SU-DHL-6 (cell line): ENCODE data around the gene C17orf113.

Experiments used
- H2AFZ ChIP-seq: fragments of 200-600 bp; sonication (generic); 2 replicates; pipeline ENCODE4 v1.6.1; 2014; ENCODE audit warnings: low read depth, mild to moderate bottlenecking, moderate library complexity, mixed read lengths, antibody characterized with exemption, low read length; ENCODE audit not compliant: severe bottlenecking
- H3F3A ChIP-seq: fragments of 200-600 bp; shearing (Covaris generic); 2 replicates; pipeline ENCODE4 v1.6.0; 2016; ENCODE audit warnings: antibody characterized with exemption, mild to moderate bottlenecking; ENCODE audit not compliant: insufficient read depth
- H3K27ac ChIP-seq: fragments of 200-600 bp; sonication (generic); 2 replicates; pipeline ENCODE4 v1.5.1; 2016; ENCODE audit warnings: low read depth, mild to moderate bottlenecking, low read length, moderate library complexity, mixed read lengths
- H3K27me3 ChIP-seq: fragments of 200-600 bp; sonication (generic), shearing (Covaris generic); 2 replicates; pipeline ENCODE4 v1.6.0; 2014; ENCODE audit warnings: mild to moderate bottlenecking, low read length
- H3K36me3 ChIP-seq: fragments of 200-600 bp; sonication (generic); 2 replicates; pipeline ENCODE4 v1.6.1; 2014; ENCODE audit warnings: mild to moderate bottlenecking, low read length, mixed read lengths
- H3K4me2 ChIP-seq: fragments of 300-600, 200-600 bp; shearing (Covaris generic), sonication (generic); 2 replicates; pipeline ENCODE4 v1.6.0; 2014; ENCODE audit warnings: low read length, low read depth, mild to moderate bottlenecking; ENCODE audit not compliant: poor library complexity, severe bottlenecking
- H3K4me3 ChIP-seq: fragments of 200-600 bp; sonication (generic); 2 replicates; pipeline ENCODE4 v1.5.1; 2014; ENCODE audit warnings: antibody characterized with exemption, low read length, mild to moderate bottlenecking, mixed read lengths; ENCODE audit not compliant: insufficient read depth, poor library complexity, severe bottlenecking
- H3K79me2 ChIP-seq: fragments of 200-600 bp; sonication (generic); 2 replicates; pipeline ENCODE4 v1.6.1; 2014; ENCODE audit warnings: mild to moderate bottlenecking, low read length, moderate library complexity; ENCODE audit not compliant: insufficient read depth
- H3K9ac ChIP-seq: fragments of 200-600 bp; sonication (generic); 2 replicates; pipeline ENCODE4 v1.7.0; 2014; ENCODE audit warnings: mild to moderate bottlenecking, low read length
- H3K9me2 ChIP-seq: fragments of 200-600 bp; sonication (generic); replicated peaks from 2 replicates; pipeline ENCODE4 v1.6.1; 2014; ENCODE audit warnings: low read length; ENCODE audit not compliant: insufficient read depth
- H3K9me3 ChIP-seq: fragments of 200-600 bp; sonication (generic); 2 replicates; pipeline ENCODE4 v1.6.1; 2014; ENCODE audit warnings: low read length, mixed read lengths; ENCODE audit not compliant: insufficient read depth
- H4K20me1 ChIP-seq: fragments of 200-600 bp; sonication (generic); 2 replicates; pipeline ENCODE4 v1.6.1; 2014; ENCODE audit warnings: low read depth, mild to moderate bottlenecking, antibody characterized with exemption, low read length, moderate library complexity, mixed read lengths
- EZH2phosphoT487 ChIP-seq: fragments of 200-600 bp; sonication (generic), shearing (Covaris generic); conservative IDR thresholded peaks from 2 replicates; pipeline ENCODE4 v1.6.1; 2018; ENCODE audit warnings: mild to moderate bottlenecking, antibody characterized with exemption, low read length, moderate library complexity, mixed read lengths
- TF ChIP-seq, protein P1 (sequence below): fragments of 200-600 bp; sonication (generic); IDR thresholded peaks from one replicate; pipeline ENCODE4 v1.5.1; 2017; ENCODE audit warnings: antibody characterized with exemption, mild to moderate bottlenecking, low read length, moderate library complexity; ENCODE audit not compliant: insufficient read depth, poor library complexity, severe bottlenecking

C17orf113 gene

DNA sequence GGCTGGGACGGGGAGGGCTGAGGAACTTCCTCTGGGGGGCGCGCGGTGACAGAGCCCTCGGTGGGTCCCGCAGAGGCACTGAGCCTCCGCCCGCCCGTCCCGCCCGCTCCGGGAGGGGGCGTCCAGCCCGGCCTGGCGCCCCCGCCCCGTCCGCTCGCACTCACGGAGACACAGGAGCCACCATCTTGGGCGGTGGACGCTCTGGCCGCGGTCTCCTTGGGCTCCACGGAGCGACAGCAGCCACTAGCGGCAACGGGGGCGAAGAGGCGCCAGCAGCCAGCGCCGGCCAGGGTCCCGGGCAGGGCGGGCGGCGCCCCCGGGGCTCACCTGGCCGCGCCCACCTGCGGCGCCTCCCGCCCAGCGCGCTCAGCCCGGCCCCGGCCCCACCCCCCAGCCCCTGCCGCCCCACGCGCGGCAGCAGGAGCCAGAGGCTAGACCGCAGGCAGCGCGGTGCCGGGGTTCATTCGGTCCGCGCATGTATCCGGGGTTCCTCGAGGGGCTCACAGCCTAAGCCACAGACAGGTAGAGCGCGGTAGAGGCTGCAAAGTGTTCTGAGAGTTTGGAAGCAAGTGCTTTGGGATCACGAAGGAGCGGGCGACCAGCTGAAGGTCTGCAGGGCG, at the start of gene C17orf113:
Gene C17orf113, minus strand, starts transcription at position 209 of the 620 bp plus-strand sequence. CDS start 7,225 bp downstream, outside the sequence.
- TF ChIP-seq EZH2phosphoT487, result no peak
- TF ChIP-seq, protein P1, sequence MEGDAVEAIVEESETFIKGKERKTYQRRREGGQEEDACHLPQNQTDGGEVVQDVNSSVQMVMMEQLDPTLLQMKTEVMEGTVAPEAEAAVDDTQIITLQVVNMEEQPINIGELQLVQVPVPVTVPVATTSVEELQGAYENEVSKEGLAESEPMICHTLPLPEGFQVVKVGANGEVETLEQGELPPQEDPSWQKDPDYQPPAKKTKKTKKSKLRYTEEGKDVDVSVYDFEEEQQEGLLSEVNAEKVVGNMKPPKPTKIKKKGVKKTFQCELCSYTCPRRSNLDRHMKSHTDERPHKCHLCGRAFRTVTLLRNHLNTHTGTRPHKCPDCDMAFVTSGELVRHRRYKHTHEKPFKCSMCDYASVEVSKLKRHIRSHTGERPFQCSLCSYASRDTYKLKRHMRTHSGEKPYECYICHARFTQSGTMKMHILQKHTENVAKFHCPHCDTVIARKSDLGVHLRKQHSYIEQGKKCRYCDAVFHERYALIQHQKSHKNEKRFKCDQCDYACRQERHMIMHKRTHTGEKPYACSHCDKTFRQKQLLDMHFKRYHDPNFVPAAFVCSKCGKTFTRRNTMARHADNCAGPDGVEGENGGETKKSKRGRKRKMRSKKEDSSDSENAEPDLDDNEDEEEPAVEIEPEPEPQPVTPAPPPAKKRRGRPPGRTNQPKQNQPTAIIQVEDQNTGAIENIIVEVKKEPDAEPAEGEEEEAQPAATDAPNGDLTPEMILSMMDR, result no peak
- Histone ChIP-seq H3K4me3 (no peak within 1 kb of the TSS), H3K9me2 (no peaks in the 10 kb centered on the region), H3K27me3 (no peaks in the 10 kb centered on the region), H3K27ac (no peak within 1 kb of the TSS), H3F3A (no peaks in the 10 kb centered on the region), H3K79me2 (no peaks in the 10 kb centered on the region), H3K4me2 (peak within 1 kb of the TSS; percentile 28), H3K9me3 (no peaks in the 10 kb centered on the region), H3K9ac (no peak within 1 kb of the TSS), H2AFZ (no peak within 1 kb of the TSS), H3K36me3 (no peaks in the 10 kb centered on the region), H4K20me1 (no peaks in the 10 kb centered on the region)

DNA sequence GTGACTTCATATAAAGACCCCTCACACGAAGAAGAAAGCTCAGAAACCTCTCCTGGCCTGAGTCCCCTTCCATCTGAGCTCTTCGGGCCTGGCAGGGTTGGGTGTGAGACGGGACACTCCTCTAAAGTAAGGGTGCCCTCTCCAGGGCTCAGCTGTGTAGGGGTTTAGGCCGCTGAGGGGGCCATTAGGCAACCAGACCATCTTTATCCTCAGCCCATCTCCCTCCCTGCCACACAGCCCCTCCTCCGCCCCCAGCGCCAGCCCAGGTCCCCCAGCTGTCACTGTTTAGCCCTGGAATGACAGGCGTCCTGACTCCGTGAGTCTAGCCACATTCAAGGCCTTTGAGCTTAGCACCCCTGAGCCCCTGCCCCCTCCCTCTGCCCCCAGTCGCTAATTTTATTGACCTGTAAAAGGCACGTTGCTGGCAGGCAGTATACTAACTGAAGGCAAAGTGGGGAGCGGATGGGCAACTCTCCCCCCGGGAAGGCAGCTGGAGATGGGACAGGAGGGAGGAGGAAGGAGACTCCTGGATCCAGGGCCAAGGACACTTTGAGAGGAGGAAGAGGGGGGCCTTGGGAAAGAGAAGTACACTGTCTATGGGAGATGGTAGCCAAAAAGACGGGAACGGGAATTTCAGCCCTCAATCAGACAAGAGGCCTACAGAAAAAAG, 48.5 kb upstream of the C17orf113 start:
- H3K36me3 ChIP-seq, result no peaks in the 10 kb centered on the region
- TF ChIP-seq, protein P1, result no peak
- no peak for TF ChIP-seq EZH2phosphoT487
- no peaks in the 10 kb centered on the region for H3K79me2 ChIP-seq
- no peak overlapping the region for H3K9ac ChIP-seq
- no peaks in the 10 kb centered on the region for H3K9me2 ChIP-seq
- H4K20me1 ChIP-seq, result no peaks in the 10 kb centered on the region
- H3K27ac ChIP-seq, result no peak overlapping the region
- H3F3A ChIP-seq, result no peaks in the 10 kb centered on the region
- no peak overlapping the region for H2AFZ ChIP-seq
- H3K4me3 ChIP-seq, result no peak overlapping the region
- H3K27me3 ChIP-seq, result no peaks in the 10 kb centered on the region
- no peak overlapping the region for H3K4me2 ChIP-seq
- no peaks in the 10 kb centered on the region for H3K9me3 ChIP-seq

DNA sequence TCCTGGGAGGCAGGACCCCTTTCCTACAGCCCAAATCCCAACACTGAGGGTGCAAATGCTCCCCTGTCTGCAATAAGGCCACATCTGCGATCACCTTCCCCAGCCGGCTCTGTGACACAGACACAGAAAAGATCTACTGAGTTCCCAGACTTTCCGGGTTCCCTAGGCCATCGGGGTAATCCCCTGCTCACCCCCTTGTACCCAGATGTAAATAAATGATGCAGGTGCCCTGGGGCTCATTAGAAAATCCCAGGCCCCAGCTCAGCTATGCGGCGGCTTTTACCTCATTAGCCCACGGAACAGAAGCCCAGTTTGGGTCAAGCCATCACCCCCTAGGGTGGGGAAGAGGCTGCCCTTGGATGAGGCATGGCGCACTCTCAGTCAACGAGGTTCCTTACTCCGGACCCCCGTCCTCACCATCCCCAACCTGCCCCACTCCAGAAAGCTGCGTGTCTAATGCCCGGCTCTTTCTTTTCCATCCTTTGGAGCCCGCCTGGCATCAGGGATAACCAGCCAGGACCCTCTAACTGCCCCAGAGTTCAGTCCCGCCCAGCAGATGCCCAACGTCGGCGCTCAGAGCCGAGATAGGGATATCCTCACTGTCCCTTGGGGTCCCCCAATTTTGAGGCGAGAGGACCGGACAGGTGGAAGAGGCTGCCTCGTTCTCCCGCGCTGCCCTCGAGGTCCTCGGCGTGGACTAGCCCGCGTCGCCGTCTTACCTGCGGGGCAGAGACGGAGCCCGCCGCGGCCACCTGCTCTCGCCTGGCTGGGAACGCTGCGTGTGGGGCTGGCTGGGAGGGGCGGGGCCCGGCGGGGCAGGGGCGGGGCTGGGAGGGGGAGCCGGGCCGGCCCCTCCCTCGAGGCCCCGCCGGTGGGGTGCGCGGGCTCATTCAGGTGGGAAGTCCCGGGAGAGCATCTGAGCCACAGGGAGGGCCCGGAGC, 47.6 kb upstream of the C17orf113 start, which contains the start of gene ZNF385C:
Gene ZNF385C, minus strand, starts transcription at position 783 of the 941 bp plus-strand sequence. CDS start 35,417 bp downstream, outside the sequence.
- H3K9me3 ChIP-seq, result no peaks in the 10 kb centered on the region
- H3F3A ChIP-seq, result no peaks in the 10 kb centered on the region
- H3K9me2 ChIP-seq, result no peaks in the 10 kb centered on the region
- H3K79me2 ChIP-seq, result no peaks in the 10 kb centered on the region
- H3K9ac ChIP-seq, result peak within 1 kb of the TSS; percentile 43
- H3K4me2 ChIP-seq, result peak within 1 kb of the TSS; percentile 59
- H3K27me3 ChIP-seq, result no peaks in the 10 kb centered on the region
- H3K27ac ChIP-seq, result no peak within 1 kb of the TSS
- no peaks in the 10 kb centered on the region for H3K36me3 ChIP-seq
- H3K4me3 ChIP-seq, result peak within 1 kb of the TSS; percentile 37
- H2AFZ ChIP-seq, result peak within 1 kb of the TSS; percentile 31
- TF ChIP-seq EZH2phosphoT487, result no peak
- TF ChIP-seq, protein P1, result no peak
- no peaks in the 10 kb centered on the region for H4K20me1 ChIP-seq
